Medulla oblongata (tissue), 1 donor: ENCODE measurements around the gene SLC9B2.
"Not testable (repeated sequence)": the region's sequence is repeated elsewhere in the genome, so short reads cannot be mapped to it uniquely, and the experiment has no call there.

Experiments used
- DNase-seq: peaks from one replicate; pipeline ENCODE4 v3.0.0-alpha.2; 2015; ENCODE audit errors: extremely low spot score

Gene SLC9B2

DNA sequence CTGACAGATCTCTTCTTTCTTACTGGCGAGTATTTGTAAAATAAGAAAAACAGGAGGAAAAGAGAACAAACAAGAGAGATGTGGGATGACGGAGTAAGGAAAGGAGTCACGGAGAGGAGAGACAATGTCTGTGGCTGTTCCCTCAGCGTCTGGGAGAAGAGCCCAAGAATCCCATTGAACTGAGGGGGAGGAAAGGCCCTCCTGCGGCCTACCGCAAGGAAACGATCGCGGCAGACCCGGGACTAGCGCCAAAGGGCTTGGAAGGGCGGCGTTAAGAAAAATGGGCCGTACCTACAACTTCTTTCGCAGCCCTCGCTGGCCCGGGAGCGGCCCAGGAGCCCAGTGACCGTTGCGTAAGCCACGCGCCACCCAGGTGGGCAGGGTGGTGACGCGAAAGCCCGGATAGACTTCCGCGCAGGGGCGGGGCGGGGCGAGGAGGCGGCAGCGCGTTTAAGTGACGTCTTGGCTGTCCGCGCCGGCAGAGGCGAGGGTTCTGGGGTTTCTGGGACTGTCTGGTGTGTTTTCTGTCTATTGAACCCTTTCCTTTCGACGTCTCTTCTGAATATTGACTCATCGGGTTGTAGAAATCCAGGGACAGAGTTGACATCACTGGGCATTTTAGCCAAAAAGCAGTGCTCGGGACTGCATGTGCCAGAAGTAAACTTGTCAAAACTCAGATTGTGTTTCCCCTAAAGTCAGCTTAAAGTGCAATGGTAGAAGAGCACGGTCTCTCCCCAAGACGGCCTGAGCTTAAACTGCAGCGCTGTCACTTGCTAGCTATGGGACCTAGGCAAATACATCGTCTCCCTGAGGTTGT lies 57.0 kb downstream of the SLC9B2 start, which contains the start of gene SLC9B1:
TSS of gene SLC9B1 (minus strand) at position 398 of the 817 bp plus-strand sequence. CDS start 27,994 bp downstream, outside the sequence.
- peak; percentile 93 for DNase-seq

DNA sequence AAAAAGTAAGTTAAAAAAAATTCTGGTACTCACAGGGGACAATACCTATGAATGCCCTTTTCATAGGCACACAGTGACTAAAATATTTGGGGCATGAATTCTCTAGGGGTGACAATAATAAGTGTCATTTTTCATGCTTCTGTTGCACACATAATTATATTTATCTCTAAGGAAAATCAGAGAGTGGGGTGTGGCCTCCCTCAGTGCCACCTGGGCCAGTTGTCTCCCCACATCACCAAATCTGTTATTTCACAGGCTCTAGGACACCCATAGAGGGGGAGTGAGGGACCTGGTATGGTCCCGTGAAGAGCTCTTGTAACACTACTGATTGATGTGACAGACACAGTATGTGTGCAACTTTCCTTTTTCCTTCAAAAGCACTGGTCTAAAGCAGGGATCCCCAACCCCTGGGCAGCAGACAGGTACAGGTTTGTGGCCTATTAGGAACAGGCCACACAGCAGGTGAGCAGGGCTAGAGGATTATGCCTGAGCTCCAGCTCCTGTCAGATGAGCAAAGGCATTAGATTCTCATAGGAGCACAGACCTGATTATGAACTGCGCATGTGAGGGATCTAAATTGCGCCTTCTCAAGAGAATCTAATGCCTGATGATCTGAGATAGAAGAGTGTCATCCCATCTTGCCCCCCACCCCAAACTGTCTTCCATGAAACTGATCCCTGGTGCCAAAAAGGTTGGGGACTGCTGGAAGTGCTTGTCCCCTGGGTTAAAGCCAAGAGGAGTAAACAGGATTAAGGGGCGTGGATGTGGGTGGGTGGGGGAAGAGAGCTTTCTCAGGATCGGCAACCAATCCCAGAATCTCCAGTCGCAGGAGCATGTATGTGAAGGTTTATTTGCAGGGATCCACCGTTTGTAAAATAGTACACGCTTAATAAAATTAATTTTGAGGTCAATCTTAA lies 57.9 kb downstream of the SLC9B2 start:
- peak; percentile 18 for DNase-seq

DNA sequence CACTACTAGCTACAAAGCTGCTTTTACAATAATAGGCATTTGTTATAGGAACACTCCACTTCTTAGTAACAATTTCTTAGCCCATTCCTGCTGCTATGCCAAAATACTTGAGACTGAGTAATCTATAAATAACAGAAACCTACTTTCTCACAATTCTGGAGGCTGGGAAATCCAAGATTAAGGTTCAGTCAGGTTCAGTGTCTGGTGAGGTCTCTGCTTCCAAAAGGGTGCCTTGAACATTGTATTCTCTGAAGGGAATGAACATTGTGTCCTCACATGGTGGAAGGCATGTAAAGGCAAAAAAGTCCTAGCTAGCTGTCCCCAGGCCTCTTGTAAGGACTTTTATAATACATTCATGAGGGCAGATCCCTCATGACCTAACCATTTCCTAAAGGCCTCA lies 64.0 kb downstream of the SLC9B2 start:
- no peak for DNase-seq

DNA sequence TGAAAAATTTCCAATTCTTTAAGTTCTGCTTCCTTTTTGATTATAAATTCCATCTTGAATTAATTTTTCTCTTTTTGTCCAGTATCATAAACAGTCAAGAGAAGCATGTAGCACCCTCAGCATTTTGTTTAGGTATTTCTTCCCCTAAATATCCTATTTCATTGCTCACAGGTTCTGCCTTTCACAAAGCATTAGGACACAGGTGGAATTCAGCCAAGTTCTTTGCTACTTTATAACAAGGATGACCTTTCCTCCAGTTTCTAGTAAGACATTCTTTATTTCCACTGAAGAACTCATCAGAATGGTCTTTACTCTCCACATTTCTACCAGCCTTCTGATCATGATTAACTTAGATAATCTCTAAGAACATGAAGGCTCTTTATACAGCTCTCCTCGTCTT lies 64.5 kb downstream of the SLC9B2 start:
- DNase-seq: peak; percentile 57

DNA sequence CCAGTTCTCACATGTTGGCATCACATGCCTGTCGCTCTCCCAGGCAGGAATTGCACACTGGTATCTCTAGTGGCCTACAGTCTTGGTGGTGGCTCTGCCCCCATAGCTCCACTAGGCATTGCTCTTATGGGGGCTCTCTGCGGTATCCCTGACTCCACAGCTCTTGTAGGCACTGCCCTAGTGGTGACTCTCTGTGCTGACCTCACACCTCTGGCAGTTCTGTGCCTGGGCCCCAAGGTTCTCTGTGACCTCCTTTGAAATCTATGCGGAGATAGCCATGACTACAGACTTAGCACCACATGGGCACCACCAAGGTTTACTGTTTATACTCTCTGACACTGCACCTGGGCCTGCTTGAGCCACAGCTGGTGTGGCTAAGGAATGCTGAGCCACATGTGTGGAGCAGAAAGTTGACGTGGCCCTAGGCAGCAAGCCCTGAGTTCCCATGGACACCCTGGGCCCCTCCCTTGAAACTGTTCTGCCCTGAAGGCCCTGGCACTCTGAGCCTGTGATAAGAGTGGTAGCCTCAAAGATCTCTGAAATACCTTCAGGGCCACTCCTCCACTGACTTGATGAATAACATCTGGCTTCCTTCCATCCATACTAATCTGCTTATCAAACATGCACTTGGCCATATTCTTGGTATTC lies 65.1 kb downstream of the SLC9B2 start:
- DNase-seq: no peak

DNA sequence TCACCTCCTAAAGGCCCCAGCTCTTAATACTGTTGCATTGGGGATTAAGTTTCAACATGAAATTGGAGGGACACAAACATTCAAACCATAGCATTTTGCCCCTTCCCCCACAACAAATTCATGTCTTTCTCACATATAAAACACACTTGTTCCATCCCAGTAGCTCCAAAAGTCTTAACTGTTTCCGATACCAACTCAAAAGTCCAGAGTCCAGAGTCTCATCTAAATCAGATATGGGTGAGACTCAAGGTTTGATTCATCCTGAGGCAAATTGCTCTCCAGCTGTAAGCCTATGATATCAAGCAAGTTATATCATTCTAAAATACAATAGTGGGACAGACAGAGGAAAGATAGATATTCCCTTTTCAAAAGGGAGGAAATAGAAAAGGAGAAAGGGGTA lies 65.8 kb downstream of the SLC9B2 start:
- DNase-seq: no peak

DNA sequence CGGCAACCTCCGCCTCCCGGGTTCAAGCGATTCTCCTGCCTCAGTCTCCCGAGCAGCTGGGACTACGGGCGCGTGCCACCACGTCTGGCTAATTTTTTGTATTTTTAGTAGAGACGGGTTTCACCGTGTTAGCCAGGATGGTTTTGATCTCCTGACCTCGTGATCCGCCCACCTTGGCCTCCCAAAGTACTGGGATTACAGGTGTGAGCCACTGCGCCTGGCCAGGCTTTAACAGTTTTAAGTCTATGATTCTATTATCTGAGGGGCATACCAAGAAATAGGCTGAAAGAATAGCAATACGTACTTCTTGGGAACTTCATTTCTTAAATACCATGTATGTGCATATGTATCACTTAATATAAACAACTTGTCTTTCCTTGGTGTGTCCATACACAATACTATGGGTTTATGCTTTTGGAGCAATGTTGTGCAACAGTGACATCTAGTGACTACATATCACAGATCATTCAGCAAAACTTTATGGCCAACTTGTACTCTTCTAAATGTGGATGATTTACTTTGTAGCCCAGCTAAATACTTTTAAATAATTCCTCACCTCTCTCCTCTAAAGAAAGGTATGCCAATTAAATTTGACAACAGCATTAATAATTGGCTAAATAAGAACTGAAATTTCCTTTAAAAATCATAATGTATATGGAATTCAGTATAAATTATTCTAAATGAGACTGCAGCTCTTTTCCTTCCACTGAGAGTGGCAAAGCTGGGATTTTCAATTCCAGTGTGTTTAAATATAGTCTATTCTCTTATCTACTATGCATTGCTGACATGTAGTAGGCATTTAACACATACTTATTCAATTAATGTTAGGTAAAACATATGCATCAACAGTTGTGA lies 67.5 kb downstream of the SLC9B2 start:
- DNase-seq: peak; percentile 90

DNA sequence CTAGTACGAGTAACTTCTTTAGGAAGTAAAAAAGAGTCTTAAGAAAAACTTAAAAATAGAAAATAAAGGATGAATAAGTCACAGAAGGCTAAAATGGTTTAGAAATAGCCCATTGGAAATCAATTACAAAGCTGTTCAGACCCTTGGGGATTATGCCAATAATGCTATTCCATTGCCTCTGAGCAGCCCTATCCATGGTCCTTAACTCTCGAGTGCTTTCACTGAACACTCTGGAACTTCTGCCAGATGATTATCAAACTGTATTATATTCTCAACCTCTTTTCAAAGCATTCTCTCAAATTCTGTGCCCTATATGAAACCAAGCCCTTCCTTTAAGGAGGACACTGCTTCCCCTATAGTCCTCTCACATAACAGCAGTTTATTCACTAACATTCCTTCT lies 74.0 kb downstream of the SLC9B2 start:
- no peak for DNase-seq

DNA sequence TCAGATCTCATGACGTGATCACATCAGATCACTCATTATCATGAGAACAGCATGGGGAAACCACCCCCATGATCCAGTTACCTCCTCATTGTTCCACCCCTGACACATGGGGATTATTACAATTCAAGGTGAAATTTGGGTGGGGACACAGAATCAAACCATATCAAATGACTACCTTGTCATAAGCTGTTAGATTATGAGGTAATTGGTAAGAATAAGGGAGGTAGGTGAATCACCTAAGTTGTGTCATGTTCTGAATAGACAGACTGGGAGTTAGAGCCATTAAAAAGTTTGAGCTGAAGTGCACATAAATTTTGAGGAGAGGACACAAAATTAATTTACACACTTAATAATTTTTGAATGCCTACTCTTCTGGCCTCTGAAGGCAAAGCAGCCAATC lies 81.8 kb downstream of the SLC9B2 start:
- no peak for DNase-seq

DNA sequence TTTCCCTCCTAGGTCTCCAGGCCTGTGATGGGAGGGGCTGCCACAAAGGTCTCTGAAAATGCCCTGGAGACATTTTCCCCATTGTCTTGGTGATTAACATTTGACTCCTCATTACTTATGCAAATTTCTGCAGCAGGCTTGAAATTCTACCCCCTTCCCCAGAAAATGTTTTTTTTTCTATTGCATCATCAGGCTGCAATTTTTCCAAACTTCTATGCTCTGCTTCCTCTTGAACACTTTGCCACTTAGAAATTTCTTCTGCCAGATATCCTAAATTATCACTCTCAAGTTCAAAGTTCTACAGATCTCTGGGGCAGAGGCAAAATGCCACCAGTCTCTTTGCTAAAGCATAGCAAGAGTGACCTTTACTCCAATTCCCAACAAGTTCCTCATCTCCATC lies 82.6 kb downstream of the SLC9B2 start:
- DNase-seq: not testable (repeated sequence)

DNA sequence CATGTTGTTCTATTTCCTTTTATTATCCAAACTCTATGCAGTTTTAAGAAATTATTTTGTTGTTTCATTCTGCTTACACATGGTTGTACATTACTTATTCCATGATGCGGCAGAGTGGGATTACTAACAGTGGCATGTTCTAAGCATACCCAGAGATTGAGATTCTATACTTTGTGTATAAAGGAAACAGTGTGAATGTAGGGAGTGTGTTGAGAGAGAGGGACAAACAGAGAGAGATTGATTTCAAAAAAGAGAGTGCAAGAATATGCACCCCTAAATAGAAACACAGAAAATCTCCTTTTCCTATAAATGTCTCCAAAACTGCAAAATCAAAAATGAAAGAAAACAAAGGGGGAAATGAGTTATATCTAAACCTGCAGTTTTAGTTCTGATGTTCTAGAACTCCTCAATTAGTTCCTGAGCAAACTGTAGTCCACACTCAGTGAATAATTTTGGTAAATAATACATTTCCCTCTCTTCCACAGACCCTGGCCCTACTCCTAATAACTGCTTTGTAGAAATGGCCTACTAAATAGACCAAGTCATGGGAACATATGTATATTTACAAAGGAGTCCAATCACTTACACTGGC lies 88.0 kb downstream of the SLC9B2 start:
- DNase-seq: no peak

DNA sequence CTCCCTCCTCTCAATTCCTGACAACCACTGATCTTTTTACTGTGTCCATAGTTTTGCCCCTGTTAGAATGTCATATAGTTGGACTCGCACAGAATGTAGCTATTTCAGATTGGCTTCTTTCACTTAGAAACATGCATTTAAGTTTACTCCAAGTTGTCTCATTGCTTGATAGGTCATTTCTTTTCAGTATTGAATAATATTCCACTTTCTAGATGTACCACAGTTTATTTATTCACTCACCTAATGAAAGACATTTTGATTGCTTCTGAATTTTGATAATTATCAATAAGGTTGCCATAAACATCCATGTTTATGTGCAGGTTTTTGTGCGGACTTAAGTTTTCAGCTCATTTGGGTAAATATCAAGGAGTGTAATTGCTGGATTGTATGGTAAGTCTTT lies 95.6 kb downstream of the SLC9B2 start:
- no peak for DNase-seq
